AG08396 (cell line): ENCODE data around the gene HPS5.
A peak's percentile ranks its signal among the peaks of the same experiment; 100 is the strongest.
"Not testable (repeated sequence)": the region's sequence is repeated elsewhere in the genome, so short reads cannot be mapped to it uniquely, and the experiment has no call there.

ENCODE experiments used
- DNase-seq: peaks from one replicate; pipeline ENCODE4 v3.0.0; 2012; ENCODE audit warnings: low spot score, mixed read lengths

The HPS5 gene, protein sequence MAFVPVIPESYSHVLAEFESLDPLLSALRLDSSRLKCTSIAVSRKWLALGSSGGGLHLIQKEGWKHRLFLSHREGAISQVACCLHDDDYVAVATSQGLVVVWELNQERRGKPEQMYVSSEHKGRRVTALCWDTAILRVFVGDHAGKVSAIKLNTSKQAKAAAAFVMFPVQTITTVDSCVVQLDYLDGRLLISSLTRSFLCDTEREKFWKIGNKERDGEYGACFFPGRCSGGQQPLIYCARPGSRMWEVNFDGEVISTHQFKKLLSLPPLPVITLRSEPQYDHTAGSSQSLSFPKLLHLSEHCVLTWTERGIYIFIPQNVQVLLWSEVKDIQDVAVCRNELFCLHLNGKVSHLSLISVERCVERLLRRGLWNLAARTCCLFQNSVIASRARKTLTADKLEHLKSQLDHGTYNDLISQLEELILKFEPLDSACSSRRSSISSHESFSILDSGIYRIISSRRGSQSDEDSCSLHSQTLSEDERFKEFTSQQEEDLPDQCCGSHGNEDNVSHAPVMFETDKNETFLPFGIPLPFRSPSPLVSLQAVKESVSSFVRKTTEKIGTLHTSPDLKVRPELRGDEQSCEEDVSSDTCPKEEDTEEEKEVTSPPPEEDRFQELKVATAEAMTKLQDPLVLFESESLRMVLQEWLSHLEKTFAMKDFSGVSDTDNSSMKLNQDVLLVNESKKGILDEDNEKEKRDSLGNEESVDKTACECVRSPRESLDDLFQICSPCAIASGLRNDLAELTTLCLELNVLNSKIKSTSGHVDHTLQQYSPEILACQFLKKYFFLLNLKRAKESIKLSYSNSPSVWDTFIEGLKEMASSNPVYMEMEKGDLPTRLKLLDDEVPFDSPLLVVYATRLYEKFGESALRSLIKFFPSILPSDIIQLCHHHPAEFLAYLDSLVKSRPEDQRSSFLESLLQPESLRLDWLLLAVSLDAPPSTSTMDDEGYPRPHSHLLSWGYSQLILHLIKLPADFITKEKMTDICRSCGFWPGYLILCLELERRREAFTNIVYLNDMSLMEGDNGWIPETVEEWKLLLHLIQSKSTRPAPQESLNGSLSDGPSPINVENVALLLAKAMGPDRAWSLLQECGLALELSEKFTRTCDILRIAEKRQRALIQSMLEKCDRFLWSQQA

DNA sequence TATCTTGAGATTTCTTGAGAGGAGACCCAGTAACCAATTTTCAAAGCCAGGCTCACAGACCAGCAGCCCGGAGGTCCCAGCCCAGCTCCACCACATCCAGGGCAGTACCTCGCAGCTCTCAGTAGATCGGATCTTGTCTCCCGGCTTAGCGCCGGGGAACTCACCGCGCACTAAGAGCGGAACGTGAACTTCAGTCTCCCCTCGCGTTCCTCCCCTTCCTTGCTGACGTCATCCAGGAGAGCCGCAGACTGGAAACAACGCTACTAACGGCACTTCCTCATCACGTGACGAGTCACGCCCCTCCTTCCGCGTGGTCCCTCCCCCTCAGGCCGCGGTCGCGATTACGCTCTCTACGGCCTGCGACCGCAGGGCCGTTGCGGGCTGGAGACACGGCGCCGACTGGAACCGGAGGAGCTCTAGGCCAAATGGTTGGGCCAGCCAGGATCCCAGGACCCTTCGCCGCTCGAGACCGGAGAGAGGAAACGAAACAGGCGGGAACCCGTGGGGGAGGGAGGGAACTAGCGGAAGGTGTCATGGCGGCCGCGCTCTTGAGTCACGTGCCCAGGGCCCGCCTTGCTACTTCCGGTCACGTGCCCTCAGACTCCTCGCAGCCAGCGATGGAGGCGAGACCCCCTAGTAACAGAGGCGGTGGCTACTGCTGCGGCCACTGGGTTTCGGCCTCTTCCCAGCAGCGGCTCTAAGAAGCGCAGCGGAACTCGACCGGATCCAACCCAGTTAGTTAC, at the start of gene HPS5, which contains the start of gene GTF2H1:
Gene HPS5 (minus strand): TSS at position 172 of the 743 bp plus-strand sequence. CDS start 4,282 bp downstream, outside the sequence.
Gene GTF2H1 (plus strand): TSS at position 599 of the 743 bp plus-strand sequence. CDS start 10,508 bp downstream, outside the sequence.
- DNase-seq = peak; percentile 96

DNA sequence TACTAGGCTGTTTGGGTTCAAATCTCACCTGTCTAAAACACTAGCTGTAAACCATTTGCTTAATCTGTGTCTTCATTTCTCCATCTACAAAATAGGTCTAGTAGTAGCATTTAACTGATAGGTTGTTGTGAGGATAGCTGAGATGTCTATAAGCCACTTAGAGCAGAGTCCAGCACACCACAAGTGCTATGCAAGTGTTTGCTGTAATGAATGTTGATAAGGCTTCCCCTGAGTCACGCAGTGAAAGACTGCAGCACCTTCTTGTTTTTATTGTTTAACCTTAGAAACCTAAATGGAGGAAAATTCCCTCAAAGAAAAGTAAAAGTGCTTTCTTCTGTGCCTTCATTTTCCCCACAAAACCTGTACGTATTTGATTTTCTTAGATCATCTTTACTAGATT, 49.3 kb upstream of the HPS5 start:
- no peak for DNase-seq

DNA sequence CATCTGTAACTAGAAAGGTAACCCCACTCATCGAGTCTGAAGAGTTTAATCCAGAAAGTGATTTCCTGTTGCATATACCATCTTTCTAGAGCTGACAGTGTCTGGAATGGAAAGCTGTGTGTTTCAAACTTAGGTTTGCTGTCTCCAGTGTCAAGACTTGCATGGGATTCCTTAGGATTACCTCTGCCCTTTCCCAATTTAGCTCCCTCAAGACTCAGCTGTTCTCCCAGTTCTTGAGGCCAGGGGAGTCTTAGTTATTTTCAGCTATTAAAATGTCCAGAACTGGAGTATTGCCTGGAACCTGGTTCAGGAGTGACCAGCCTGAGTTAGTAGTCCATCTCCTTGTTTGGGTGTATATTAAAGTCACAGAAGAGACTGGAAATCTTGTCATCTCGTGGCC, 47.5 kb upstream of the HPS5 start:
- no peak for DNase-seq

DNA sequence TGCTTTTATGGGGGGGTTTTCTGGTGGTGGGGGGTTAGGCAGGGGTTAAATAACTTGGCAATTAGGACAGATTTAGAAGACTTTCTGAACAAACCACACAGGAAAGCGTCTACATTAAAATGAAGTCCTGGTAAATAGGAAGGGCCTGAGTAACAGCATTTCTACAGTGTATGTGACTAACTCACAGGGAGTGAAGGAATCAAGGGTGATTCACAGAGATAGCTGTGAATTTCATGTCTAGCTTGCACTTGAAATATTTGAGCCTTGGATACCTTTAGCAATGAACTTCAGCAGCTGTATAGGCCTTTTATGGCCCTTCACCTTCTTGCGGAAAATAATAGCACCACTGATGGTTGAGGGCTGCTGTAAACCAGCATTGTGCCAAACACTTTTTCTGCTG, 46.3 kb upstream of the HPS5 start:
- peak; percentile 31 for DNase-seq

DNA sequence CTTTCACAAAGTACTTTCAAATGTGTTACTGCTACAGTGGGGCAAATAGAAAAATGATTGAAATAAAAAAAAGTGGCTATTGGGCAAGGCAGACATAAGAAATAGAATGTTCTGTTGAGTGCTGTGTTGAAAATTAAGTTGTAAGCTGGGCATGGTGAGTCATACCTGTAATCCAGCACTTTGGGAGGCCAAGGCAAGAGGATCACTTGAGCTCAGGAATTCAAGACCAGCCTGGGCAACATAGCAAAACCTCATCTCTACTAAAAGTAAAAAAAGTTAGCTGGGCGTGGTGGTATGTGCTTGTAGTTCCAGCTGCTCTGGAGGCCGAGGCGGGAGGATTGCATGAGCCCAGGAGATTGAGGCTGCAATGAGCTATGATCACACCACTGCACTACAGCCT, 45.5 kb upstream of the HPS5 start:
- no peak for DNase-seq

DNA sequence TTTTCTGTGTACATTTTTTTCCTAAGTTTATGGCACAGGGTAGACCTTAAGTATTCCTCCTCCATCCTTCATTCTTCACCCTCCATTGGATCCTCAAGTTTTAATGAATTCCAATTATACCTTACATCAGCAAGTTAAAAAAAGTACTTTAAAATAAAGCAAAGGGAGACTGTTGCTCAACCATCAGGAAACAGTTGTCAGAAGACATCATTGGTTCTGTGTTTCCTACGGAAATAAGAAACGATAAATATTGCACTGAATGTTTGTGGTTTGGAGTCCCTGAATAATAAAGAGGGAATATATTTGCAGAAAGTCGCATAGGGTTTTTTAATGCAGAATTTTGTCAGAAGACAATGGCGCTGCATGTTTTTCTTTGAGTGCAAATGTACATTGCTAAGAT, 44.3 kb upstream of the HPS5 start:
- no peak for DNase-seq

DNA sequence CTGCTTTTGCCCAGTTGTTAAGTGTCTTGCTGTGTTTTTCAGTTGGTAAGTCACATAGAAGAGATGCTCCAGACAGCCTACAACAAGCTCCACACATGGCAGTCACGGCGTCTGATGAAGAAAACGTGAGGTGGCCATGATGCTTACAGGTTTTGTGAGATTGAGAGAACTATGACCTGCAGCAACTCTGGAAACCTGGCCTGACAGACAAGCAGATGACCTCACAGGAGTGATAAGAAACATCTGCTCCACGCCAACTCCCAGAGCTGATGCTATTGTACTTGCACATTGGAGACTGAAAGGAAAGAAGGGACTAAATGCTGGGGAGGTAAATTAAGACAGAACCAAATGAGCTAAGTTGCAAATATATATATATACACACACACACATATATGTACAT, 43.8 kb upstream of the HPS5 start:
- DNase-seq = no peak

DNA sequence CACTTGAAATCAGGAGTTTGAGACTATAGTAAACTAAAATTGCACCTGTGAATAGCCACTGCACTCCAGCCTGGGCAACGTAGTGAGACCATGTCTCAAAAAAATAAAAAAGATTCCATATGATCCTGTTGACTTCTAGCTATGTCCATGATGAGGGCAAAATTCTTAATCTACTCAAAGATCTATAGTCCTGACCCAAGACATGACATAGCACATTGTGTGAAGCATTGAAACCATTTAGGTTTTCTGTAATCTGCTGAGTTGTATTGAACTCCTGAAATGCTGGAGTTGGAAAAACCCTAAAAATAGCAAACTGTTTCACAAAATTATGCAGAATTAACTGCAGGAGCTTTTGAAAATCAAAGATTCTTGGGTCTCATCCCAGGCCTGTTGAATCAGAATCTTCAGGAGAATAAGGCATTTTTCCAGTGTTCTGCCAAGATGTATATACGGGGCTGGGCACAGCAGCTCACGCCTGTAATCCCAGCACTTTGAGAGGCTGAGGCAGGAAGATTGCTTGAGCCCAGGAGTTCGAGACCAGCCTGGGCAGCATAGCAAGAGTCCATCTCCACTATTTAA, 42.6 kb upstream of the HPS5 start:
- no peak for DNase-seq

DNA sequence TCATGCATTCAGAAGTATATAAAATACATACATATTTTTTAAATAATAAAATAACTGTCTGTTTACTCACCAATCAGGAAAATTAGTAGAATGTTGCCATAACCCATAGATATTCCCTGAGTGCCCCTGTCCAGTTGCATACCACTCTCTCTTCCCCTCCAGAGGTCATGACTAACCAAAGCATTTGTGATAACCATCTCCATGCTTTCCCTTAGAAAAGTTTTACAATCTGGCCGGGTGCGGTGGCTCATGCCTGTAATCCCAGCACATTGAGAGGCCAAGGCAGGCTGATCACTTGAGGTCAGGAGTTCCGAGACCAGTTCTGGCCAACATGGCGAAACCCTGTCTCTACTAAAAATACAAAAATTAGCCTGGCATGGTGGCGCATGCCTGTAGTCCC, 39.2 kb upstream of the HPS5 start:
- no peak for DNase-seq

DNA sequence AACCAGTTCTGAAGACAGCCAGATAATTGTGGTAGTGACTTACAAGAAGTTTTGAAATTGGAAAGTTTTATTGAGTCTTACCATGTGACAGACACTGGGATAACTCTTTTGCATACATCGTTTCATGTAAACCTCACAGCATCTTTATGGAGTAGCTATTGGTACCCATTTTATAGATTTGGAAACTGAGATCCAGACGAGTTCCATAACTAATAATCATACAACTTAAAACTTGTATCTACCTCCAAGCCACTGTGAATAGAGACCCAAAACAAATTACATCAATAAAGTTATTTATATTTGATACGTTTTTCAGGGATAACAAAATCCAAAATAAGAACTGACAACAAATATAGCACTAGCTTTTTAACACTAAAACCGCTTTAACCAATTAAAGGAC, 36.7 kb upstream of the HPS5 start:
- DNase-seq = no peak

DNA sequence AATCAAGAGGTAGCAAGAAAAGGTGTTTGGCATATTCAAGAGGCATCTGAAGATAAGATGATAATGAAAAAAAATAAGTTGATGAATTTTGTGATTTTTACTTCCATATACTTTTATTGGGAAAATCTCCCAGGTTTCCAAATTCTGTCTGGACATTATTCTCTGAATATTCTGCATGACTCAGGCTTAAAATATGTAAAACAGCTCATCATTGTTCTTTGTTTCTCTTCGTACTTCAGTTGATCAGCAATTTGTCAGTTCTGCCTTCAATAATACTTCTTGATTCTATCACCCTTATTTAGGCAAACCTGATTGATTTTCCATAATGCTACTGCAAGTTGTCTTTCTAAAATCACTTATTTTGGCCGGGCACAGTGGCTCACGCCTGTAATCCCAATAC, 30.6 kb upstream of the HPS5 start:
- no peak for DNase-seq

DNA sequence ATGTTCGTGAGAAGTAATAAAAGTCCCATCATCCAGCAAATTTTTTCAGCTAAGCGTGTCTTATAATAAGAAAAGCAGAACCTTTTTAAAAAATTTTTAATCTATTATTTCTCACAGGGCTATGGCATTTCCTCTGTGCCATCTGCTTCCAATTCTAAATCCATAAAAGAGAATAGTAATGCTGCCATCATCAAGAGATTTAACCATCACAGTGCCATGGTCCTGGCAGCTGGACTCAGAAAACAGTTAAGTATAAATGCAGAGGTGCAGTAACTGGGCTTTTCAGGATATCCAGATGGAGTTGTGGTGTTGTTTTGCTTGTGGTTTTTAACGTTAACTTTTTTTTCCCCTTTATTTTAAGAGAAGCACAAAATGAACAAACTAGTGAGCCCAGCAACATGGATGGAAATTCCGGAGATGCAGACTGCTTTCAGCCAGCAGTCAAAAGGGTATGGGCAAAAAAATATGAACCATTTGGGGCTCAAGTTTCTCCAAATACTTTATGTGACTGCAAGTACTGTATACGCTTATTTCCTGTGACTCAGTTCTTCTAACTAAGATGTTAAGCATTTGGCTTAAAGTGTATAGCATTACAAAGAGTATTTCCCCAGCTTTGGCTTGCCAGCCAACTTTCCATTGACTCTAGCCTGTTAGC, 25.7 kb upstream of the HPS5 start:
- no peak for DNase-seq

DNA sequence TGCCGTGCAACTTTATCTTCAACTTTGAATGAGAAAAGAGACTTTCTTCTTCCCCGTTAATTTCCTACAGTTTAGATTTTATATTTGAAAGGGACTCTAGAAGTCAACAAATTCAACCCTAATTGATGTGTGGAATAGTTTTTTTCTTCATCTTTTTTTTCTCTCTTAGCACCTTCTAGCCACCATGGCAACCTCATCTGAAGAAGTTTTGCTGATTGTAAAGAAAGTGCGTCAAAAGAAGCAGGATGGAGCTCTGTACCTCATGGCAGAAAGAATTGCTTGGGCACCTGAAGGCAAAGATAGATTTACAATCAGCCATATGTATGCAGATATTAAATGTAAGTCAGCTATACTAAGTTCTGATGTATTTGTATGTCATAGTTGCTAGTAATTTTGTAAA, 11.0 kb upstream of the HPS5 start:
- DNase-seq = no peak

DNA sequence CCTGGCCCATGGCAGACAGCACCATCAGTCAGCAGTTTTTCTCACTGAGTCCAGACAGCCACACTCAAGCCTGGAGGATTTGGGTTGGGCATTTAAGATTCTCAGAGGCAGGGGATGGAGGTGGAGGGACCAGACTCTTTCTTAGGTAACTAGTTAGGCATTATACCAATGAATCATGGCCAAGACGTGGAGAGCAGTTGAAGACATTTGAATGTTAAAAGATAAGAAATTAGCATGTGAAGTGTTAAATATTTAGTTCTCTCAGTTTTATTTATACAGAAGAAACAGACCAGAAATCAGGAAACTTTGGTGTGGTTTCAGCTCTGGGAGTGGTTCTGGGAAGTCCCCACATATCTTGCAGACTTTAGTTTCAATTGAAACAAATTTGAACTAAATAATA, 10.4 kb upstream of the HPS5 start:
- no peak for DNase-seq

DNA sequence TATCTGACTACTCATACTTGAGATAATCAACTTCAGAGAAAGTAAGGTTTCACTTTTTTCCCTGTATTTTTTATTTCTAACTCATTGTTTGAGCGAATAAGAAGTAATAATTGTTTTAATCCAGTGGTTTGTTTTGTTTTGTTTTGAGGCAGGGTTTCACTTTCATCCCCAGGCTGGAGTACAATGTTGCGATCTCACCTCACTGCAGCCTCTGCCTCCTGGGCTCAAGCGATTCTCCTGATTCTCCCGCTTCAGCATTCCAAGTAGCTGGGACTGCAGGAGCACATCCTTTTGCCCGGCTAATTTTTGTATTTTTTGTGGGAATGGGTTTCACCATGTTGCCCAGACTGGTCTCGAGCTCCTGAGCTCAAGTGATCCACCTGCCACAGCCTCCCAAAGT, 9.0 kb upstream of the HPS5 start:
- DNase-seq = no peak

DNA sequence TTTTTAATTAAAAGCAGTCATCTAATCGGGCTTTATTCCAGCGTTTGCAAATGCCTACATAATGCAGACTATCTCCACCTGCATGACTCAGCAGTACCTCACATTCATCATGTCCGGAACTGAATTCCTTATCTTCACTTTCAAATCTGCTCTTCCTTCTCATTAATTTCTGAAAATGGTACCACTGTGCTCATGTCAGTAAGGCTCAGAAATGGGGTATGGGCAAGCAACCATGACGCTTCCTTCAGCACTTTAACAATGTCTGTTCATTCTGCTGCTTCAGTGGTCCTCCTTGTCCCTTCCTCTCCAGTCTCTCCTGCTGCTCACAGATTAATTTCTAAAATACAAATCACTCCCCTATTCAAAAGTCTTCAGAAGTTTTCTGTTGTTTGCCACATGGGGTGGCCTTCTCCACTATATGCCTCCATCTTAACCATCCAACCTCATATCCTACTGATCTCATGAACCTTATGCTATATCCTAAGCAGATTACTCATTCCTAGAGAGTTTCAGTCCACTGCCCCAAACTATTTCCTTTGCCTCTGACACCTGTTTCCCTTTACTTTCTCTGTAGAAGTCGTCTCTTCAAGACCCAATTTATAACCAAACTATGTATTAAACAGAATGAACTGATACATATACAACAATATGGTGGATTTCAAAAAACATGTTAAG, 7.4 kb upstream of the HPS5 start:
- no peak for DNase-seq

DNA sequence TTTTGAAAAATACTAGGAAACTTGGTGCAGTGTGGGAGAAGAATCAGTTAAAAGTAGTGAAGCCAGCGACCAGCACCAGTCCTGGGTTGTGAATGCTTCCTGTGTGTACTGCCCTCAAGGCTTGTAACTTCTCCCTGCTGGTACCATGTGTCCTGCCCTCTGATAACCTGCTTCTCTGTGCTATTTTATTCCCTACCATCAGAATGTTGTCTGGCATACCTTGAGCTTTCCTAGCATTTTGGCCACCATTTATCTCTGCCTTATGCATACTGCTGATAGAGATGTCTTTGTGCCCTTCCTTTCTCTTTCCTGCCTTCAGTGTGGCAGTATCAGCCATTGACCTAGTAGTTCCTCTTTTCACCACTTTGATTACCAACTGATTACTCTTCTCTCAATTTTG, 2.4 kb upstream of the HPS5 start:
- DNase-seq = no peak

DNA sequence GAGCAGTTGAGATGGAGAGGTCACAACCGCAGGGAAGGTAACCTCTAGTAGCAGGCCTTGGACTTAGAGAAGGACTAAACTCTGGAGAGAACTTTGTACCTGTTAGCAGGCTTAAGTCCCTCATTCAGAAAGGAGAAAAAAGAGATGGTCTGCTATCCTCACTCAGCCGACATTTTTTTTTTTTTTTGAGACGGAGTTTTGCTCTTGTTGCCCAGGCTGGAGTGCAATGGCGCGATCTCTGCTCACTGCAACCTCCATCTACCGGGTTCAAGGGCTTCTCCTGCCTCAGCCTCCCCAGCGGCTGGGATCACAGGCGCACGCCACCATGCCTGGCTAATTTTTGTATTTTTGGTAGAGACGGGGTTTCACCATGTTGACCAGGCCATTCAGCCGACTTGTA, 1.9 kb upstream of the HPS5 start:
- not testable (repeated sequence) for DNase-seq

DNA sequence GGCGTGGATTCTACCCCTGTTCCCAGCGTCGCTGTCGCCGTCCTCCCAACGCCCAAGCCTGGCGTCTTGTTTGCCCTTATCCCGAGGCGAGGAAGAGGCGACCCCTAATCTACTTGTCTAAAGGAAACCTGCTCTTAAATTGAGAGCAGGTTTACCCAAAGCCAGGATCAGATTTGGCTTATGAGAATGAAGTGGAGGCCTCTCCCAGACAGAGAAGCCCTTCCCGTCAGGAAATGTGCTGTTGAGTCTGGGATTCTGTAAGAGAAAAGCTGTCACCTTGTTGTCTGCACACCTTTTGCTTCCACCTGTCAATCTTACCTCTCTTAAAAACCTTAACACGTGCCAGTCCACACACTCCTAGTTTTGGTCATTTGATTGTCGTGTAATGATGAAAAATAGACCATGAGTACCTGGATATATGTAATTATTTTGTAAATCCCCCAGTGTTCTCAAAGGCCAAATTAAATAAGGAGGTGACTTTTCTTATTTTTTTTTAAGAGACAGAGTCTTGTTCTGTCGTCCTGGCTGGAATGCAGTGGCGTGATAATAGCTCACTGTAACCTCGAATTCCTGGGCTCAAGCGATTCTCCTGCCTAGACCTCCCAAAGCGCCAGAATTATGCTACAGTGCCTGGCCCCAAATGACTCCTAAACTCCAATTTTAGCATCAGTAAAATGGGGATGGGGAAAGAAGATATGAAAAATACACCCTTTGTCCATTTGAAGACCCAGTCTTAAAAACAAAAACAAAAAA, 1.1 kb upstream of the HPS5 start:
- DNase-seq = no peak

DNA sequence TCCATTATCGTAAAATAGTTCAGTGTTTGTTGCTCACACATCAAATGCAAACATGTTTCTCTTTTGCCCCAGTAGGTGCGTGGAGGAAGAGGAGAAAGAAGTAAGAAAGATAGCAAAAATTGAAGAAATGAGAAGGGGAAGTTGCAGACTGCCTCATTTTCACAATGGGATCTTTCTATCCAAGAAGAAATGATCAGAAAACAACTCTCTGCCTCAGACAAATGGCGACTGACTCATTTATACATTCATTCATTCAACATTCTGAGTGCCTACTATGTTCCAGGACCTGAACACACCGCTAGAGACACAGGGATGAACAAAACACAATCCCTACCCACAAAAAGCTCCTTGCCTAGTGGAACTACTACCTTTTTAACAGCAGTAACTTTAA, 367 bp downstream of the HPS5 start:
- DNase-seq = no peak
